HL-60/S4 treated with phorbol 12-myristate 13-acetate at 8.2 ng/mL for 4 days and 3 days (cell line): ENCODE measurements around the gene CADM2.

Experiments used
- in situ Hi-C: fragments of 300-500 bp; cut with MboI; formaldehyde crosslinking; loops from 2 replicates; pipeline ENCODE4 v1.15.0; 2022; ENCODE audit warnings: low sequenced_read_pairs

Gene CADM2

DNA sequence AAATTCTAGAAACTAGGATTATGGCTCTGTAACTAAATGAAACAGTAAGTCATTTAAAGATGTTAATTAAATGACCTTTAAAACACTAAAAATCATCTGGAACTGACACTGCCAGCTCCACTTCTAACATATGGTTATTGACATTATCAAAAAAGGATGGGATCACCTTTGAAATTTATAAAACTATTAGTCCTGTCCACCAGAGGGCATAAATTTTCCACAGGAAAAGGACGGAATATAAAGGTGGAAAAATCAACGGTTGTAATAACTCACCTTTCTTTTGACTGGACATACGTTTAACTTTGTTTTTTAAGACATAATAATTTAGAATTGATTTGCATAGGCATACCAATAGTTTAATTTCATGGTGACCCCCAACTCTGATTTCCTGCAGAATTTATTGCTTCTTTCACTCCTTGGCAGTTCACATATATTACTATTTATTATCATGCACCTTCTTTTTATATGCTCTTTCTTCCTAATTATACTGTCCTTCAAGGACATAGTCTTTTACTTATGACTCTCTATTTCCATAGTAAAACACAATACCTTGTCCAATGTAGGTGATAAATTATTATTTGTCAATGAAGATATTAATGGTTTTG is 345.7 kb downstream of the CADM2 start:
- in situ Hi-C loops = no loop called here

DNA sequence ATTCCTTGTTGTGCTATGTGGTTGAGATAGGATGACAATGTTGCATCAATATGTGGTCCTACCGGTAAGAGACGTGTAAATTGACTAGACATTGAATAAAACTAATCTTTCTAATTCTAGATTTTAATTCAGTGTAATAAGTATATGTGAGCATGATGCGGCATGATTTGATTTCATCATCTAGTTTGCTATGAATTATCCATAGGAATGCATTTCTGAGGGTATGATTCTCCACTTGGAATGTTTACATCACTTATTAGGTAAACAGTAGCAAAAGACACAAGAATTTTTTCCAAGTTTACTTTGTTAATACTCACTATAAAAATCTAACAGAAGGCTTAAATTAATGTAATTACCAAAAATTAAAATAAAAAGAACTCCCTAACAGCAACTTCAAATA is 353.5 kb downstream of the CADM2 start:
- in situ Hi-C loops = no loop called here

DNA sequence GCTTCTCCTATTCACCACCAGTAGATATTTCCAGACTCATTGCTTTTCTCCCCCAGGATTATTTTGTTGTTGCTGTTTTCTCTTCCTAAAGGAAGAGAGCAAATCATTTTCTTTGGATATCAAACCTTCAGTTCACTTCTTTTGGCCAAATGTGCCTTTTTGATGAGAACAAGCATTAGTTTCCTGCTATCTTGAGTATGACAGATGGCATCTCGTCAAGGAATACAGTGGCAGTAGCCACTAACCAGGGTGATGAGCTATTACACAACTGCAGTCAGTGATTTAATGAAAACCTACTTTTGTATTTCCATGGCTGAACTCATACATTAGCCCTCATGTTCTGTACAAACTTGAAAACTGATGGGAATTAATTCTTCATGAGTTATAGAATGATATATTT is 354.6 kb downstream of the CADM2 start:
- in situ Hi-C loops = no loop called here

DNA sequence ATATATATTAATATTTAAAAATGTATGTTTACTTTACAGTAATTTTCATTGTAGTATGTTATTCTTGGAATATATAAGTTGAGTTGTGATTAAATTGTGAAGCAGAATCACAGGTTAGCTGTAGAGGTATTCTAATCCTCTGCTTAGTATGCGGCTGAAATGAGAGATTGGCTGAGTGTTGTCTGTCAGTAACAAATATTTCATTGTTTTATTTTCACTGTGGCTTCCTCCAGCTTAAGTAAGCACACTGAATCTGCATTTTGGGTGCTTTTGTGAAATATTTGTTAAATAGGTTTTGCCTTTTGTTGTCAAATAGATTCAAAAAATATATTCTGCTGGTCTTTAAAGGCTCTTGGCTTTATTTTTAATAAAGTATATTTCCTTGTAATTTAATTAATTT is 357.5 kb downstream of the CADM2 start:
- in situ Hi-C loops = no loop called here

DNA sequence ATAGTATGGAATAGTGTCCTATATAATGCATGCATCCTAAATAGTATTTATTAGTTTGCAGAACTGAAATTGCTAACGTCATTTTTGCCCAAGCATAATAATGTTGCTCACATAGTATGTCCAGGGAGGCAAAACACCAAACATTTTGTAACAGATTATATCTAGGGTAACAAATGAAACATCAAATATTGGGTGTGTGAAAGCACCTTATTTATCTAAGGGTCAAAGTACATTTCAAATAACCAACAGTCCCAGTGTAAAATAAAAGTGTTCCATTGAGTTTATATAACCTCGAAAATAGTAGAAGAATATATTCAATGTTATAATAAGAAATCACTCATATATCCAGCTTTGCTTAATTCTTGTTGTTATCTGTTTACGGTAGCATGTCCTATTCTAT is 363.1 kb downstream of the CADM2 start:
- in situ Hi-C loops = no loop called here

DNA sequence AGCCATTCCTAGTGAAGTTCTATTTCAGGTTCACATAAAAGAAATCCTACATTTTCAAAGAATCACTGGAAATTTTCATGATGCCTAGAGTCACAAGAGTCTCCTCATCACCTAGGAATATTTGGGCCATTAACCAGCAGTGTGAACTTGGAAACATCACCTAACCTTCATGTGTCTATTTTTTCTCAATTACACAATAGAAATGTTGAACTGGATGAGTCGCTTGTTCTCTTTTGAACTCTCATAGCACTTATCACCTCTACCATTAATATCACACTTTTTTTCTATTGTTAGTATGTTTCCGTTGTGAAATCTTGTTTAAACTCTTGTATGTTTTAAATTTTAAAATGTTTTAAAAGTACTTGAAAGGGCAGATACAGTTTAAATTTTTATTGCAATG is 371.3 kb downstream of the CADM2 start:
- in situ Hi-C loops = no loop called here

DNA sequence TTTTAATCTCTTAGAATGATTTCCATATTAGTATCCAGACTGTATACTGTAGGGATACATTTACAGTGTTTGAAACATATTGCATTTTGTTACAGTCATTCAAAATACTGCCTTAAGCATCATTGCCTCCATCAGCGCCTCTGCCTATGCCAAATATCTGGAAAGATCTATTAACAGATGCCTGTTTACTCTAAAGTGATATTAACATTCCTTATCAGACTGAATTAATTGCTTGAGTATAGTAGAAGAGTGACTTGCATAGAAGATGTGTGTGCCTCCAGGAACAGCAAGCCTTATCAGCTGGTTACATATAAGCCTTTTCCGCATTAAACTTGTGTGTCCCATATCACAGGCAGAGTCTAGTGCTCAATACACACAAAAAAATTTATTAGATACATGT is 379.1 kb downstream of the CADM2 start:
- in situ Hi-C loops = no loop called here

DNA sequence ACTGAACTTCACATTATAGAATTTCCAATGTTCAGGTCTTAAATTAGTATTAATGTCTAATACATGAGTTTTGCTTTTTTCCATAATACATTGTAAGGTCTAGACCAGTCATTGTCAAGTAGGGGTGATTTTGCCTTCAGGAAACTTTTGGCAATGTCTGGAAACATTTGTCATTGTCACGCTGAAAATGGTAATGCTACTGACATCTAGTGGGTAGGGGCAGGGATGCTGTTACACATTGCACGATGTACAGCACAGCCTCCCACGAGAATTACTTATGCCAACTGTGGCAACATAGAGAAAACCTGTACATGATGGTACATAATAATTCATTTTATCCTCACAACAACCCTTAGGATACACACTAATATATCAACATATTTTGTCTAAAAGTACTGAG is 384.1 kb downstream of the CADM2 start:
- in situ Hi-C loops = no loop called here

DNA sequence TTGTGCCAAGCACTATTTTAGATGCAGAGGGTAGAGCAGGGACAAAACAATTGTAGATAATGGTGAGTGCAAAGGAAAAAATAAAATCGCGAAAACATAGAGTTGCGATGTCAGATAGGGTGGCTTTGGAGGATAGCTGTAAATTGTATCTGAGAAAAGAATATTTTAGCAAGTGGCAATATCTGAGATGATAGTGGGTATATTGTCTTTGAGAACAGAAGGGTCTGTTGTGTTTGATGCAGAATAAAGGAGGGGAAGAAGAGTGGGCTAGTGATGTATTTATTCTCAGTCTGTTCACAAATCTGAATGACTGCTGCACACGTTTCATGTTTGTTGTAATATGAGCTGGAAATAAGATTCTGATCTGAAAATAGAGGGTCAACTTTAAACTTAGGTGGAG is 396.8 kb downstream of the CADM2 start:
- in situ Hi-C loops = no loop called here

DNA sequence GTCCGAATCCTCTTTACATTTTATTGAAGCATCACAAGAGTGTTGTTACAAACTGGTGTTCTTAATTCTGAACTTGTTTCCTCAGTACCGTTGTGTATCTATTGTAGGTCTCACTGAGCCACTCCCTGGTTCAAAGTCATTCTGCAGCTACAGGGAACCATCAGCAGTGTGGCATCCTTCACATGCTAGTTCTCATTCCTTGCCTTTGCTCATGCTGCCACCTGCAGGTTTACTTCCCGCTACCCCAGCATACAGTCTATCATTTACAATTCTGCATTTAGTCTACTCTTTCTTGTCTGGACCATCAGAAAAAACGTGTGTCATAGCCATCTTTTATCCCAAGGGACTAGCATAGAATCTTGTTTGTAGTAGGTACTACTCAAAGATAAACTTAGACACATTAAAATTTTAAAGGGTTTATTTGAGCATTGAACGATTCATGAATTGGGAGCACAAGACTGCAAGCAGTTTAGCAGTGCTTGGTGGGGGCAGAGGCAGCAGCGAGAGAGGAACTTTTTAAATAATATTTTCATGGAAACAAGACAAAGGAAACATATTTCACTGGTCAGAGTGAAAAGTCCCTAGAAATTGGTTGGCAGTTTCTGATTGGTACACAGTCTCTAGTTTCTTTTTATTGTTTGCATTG is 402.1 kb downstream of the CADM2 start:
- in situ Hi-C loops = no loop called here

DNA sequence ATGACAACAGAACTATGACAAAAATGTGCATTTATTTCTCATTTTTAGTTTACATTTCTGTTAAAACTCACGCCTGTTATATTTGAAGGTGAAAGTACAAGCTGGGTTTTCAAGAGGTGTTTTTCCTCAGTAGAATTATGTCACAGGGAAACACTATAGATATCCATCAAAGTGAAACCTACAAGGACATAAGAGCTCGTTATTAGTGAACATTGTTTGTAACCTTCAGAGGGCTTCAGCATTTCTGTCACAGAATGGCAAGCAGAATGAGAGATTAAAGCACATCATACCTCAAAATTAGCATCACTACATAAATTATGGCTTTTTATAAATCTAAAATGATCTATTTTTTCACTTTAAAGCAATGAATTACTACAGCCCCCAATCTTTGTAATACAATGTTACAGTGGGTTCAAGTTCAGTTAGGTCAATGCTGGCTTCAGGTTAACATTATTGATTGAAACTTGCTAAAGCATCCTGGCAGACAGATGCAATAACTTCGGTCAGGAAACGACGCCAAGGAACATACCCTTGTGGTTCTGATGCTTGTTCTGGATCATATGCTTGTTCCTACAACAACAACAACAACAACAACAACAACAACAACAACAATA is 405.6 kb downstream of the CADM2 start:
- in situ Hi-C loops = no loop called here

DNA sequence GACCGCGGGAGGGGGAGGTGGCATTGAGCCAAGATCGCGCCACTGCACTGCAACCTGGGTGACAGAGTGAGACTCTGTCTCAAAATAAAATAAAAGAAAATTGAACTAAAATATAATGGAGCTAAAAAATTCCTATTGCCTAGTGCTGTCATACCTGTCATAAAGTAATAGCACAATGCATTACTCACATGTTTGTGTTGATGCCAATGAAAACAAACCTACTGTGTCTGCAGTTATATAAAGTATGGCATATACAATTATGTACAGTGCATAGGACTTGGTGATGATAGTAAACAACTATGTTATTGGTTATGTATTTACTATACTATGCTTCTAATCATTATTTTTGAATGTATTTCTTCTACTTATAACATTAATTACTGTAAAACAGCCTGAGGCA is 411.6 kb downstream of the CADM2 start:
- in situ Hi-C loops = no loop called here

DNA sequence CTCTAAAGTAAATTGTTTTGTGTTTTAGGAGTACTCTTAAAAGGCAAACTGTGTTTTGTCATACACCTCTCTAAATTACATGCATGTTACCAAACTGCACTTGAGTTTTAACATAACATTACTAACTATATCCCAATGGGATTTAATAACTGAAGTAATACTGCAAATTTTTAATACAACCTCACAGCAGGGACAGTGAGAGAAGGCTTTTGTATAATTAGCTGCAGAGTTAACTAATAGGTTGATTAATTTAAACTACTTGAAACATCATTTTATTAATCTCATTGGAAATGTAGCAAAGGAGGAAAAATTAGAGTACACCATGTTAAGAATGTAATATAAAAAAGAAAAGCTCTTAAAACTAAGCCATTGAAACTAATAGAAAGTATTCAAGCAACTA is 417.3 kb downstream of the CADM2 start:
- in situ Hi-C loops = no loop called here

DNA sequence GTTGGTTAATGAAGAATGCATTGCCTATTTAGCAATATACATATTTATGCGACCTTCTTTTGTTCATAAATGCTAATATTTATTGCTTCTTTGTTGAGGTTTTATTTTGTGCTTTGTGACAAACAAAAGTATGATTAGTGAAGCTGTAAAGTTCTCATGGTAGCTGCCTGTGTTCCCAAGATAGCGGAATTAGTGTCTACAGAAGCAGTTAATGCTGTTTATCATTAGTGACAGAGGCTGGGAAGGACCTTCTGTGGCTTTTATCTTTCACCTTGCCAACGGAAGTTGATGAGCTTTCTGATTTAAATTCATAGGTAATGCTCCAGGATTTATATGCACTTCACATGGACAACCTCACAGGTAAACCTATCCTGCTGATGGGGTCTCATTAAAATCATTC is 418.3 kb downstream of the CADM2 start:
- in situ Hi-C loops = no loop called here

DNA sequence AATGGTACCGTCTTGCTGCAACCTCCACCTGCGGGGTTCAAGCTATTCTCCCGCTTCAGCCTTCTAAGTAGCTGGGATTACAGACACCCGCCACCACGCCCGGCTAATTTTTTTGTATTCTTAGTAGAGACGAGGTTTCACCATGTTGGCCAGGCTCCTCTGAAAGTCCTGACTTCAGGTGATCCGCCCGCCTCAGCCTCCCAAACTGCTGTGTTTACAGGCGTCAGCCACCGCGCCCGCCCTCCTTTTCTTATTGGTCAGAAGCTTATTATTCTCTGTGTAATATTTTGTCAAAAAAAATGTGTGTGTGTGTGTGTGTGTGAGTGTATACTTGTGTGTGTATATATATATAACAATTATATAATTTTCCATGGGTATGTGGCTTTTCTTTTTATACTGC is 425.6 kb downstream of the CADM2 start:
- in situ Hi-C loops = no loop called here

DNA sequence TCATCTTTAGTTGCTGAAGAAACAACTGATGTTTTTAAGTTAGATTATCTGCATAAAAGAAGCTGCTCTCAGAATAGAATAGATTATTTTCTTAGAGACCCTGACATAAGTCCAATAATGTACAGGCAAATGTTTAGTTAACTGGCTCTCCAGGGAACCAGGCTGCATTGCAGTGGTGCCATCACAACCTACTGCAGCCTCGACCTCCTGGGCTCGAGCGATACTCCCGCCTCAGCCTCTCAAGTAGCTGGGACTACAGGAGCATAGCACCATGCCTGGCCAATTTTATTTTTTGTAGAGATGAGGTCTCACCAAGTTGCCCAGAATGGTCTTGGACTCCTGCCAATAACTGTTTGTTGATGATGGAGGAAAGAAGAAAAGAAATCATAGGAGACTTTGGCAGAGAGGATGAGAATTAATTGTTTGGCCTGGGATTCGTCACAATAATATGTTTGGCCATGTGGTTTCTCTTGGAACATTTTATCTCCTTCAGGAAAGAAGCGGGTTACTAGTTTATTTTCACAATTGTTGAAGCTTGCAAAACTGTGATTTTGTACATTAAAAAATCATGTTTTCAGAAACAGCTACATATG is 429.2 kb downstream of the CADM2 start:
- in situ Hi-C loops = no loop called here

DNA sequence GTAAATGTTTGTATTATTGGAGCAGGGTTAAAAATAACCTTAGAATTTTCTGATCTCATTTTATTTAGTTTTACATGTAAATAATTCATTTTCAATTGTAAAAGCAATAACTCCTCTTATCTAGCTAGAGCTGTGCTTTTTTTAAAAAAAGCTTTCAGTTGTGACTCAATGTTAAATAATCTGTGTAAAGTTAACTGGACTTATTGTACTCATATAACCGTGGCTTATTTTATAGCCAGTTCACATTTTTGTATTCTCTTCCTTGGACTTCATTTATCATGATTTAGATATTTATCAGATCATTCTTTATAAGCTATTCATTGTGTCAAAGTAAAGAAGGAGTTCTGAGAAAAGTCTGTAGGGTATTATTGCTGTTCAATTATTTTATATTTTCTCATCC is 435.6 kb downstream of the CADM2 start:
- in situ Hi-C loops = no loop called here

DNA sequence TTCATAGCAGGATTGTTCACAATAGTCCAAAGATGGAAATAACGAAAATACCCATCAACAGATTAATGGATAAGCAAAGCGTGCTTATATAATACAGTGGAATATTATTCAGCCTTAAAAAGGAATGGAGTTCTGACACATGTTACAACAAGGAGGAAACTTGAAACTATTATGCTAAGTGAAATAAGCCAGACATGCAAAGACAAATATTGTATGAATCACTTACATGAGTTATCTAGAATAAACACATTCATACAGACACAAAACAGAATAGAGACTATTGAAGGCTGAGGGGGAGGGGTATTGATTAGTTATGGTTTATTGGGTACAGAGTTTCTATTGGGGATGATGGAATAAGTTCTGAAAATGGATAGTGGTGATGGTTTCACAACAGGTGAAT is 438.6 kb downstream of the CADM2 start:
- in situ Hi-C loops = no loop called here

DNA sequence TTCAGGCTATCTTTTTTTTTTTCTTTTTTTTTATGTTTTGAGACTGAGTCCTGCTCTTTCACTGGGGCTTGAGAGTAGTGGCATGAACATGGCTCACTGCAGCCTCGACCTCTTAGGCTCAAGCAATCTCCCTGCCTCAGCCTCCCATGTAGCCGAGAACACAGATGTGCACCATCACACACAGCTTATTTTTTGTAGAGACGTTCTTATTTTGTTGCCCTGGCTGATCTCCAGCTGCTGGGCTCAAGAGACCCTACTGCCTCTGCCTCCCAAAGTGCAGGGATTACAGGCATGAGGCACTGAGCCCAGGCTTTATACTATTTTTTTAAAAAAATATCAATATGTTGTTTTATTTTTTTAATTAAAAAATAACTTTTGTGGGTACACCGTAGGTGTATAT is 467.3 kb downstream of the CADM2 start:
- in situ Hi-C loops = no loop called here

DNA sequence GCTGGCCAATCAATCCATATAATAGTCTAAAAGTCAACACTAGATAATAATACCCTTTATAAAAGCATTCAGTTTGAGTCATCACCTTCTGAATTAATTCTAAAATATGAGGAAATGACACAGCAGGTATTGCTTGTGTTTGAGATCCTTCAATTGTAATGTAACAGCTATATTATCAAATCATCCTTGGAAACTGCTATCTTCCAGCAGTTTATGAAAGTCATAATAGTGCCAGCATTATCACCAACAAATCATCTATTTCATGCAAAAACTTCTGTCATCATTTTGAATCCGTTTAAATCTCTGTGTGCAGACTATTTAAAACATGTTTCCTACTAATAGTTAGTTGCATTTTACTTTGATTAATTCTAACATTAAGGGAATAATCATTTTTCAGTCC is 468.7 kb downstream of the CADM2 start:
- in situ Hi-C loops = no loop called here

DNA sequence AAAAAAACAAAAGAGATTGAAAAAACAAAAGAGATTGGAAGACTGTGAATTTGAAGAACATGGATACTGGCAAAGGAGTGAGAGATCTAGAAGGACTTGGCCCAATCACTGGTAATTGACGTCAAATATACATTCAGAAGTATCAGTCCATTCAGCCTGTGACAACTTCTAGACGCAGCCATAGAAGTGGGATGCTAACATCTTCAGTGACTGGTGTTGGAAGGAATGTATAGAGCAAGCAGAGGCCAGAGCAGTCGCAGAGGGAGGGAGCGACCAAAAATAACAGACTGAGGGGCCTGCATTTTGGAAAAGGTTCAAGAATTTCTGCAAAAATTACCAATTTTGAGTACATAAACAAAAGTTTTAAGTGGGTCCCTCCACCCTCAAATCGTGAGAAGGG is 473.3 kb downstream of the CADM2 start:
- in situ Hi-C loops = no loop called here

DNA sequence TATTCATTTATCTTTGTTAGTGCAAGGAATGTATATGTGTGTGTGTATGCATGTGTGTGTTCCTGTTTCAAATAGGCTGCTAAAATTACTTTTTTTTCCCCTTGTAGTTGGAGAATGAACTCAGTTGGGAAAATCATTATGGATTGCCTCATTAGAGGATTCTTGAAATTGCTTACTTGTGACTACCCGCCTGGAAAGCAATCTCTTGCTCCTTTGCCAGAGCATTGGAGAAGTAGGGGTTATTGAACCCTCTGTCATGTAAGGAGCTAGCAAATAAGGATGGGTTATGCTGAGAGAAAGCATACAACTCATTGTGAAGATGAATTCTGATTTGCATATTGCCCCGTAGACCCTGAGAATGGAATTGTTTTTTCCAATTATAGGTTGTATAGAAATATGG is 474.5 kb downstream of the CADM2 start:
- in situ Hi-C loops = no loop called here
